HG02571 (cell line): ENCODE measurements around the gene NELFCD.
"Not testable (repeated sequence)": the region's sequence is repeated elsewhere in the genome, so short reads cannot be mapped to it uniquely, and the experiment has no call there.

Experiments used
- ATAC-seq: cut with Tn5 transposase; IDR thresholded peaks from one replicate; pipeline ENCODE4 v1.9.1; 2021; ENCODE audit warnings: mild to moderate bottlenecking, moderate library complexity; ENCODE audit not compliant: unreplicated experiment

NELFCD gene

GRCh38 chr20:59023616-59024015 is 42.6 kb downstream of the NELFCD start:
- no peak for ATAC-seq

- ATAC-seq, result no peak
These were observed 43.1 kb downstream of the NELFCD start for GRCh38 chr20:59024111-59024530.

- ATAC-seq, result no peak
These were observed 44.0 kb downstream of the NELFCD start for GRCh38 chr20:59025086-59025485.

GRCh38 chr20:59025511-59025910 is 44.5 kb downstream of the NELFCD start:
- ATAC-seq, result no peak

GRCh38 chr20:59026904-59027740 is 46.1 kb downstream of the NELFCD start:
- ATAC-seq, result no peak

- no peak for ATAC-seq
These were observed 46.8 kb downstream of the NELFCD start for GRCh38 chr20:59027741-59028320.

- ATAC-seq, result no peak
These were observed 47.8 kb downstream of the NELFCD start for GRCh38 chr20:59028812-59029211.

- ATAC-seq, result no peak
These were observed 50.0 kb downstream of the NELFCD start for GRCh38 chr20:59030911-59031563.

- peak; percentile 2 for ATAC-seq
These were observed 50.5 kb downstream of the NELFCD start for GRCh38 chr20:59031564-59032022.

- ATAC-seq, result peak; percentile 90
These were observed 51.1 kb downstream of the NELFCD start, which contains the start of gene ATP5F1E for GRCh38 chr20:59032023-59032712. Gene ATP5F1E (minus strand): TSS chr20:59032335. CDS start chr20:59032251, 84 bp downstream.

GRCh38 chr20:59032713-59033059 is 51.6 kb downstream of the NELFCD start:
- no peak for ATAC-seq

- no peak for ATAC-seq
These were observed 52.0 kb downstream of the NELFCD start for GRCh38 chr20:59033093-59033492.

GRCh38 chr20:59033616-59034165 is 52.6 kb downstream of the NELFCD start:
- ATAC-seq, result no peak

GRCh38 chr20:59035381-59035780 is 54.3 kb downstream of the NELFCD start:
- no peak for ATAC-seq

GRCh38 chr20:59037386-59037785 is 56.3 kb downstream of the NELFCD start:
- no peak for ATAC-seq

GRCh38 chr20:59039233-59039632 is 58.2 kb downstream of the NELFCD start:
- ATAC-seq, result no peak

GRCh38 chr20:59040667-59041066 is 59.6 kb downstream of the NELFCD start:
- ATAC-seq, result no peak

GRCh38 chr20:59041487-59041886 is 60.4 kb downstream of the NELFCD start:
- not testable (repeated sequence) for ATAC-seq

GRCh38 chr20:59042151-59042795 is 61.2 kb downstream of the NELFCD start, which contains the start of gene PRELID3B:
Gene PRELID3B (minus strand): TSS chr20:59042786. CDS start chr20:59042730, 56 bp downstream.
- peak; percentile 27 for ATAC-seq
